GM12878 (cell line): ENCODE data around the gene MTF1. TPM values are rescaled to one million over a fixed set of nuclear protein-coding genes. Genes with fewer than 3 reads are reported as not detected.

Source experiments
- ATAC-seq: fragments of 200-7000 bp; cut with Tn5 transposase; 3 replicates; pipeline ENCODE4 v1.9.1; 2020; ENCODE audit warnings: mild to moderate bottlenecking, moderate library complexity
- BruUV-seq: library from RNA; stranded (reverse); fragments of 400-500 nt; replicated peaks from 2 replicates; lab custom pipeline; 2021; lab: Mats Ljungman, UMichigan
- CTCF ChIA-PET: fragments of 300-600 bp; sonication (Branson Sonifier 250); formaldehyde crosslinking; extraction: SDS; loops from one replicate; lab custom pipeline; 2021; ENCODE audit warnings: inconsistent platforms; lab: Yijun Ruan, JAX
- POLR2A ChIA-PET: fragments of 350-600 bp; formaldehyde crosslinking; extraction: SDS; loops from one replicate; lab custom pipeline; 2021; ENCODE audit warnings: inconsistent platforms; lab: Charles Lee
- RAD21 ChIA-PET: fragments of 300-600 bp; sonication (Branson Sonifier 250); formaldehyde crosslinking; loops from one replicate; lab custom pipeline; 2023; ENCODE audit warnings: antibody characterized with exemption; ENCODE audit not compliant: unreplicated experiment; lab: Charles Lee
- SMC1A ChIA-PET: fragments of 300-600 bp; sonication (Branson Sonifier 250); formaldehyde crosslinking; loops from one replicate; lab custom pipeline; 2023; ENCODE audit not compliant: unreplicated experiment, uncharacterized antibody; lab: Charles Lee
- DNase-seq: peaks from one replicate; pipeline ENCODE4 v3.0.0-alpha.2; 2011; ENCODE audit warnings: low read depth, low spot score
- FAIRE-seq: peaks from 3 replicates; lab custom pipeline; 2011; peaks lifted over from hg19 to GRCh38; lab: Jason Lieb, UNC
- H2AFZ ChIP-seq: 2 replicates; pipeline ENCODE4 v1.6.0; 2011; ENCODE audit warnings: low read depth, low read length, control low read depth; ENCODE audit not compliant: control insufficient read depth
- H3K27ac ChIP-seq: 2 replicates; pipeline ENCODE4 v1.5.1; 2011; ENCODE audit warnings: control low read depth; ENCODE audit not compliant: control insufficient read depth, insufficient read depth
- H3K27me3 ChIP-seq, 2 experiments: replicated peaks in 1 of 2; 2 replicates each; pipeline versions ENCODE4 v1.6.0 to v1.6.1; 2011; ENCODE audit warnings: low read length in 1 of 2; ENCODE audit not compliant: control insufficient read depth in 2 of 2, insufficient read depth in 2 of 2
- H3K36me3 ChIP-seq, 2 experiments: 2 replicates each; pipeline ENCODE4 v1.5.1; 2011; ENCODE audit warnings: low read length in 1 of 2; ENCODE audit not compliant: control insufficient read depth in 2 of 2, insufficient read depth in 2 of 2
- H3K4me1 ChIP-seq: 2 replicates; pipeline ENCODE4 v1.6.1; 2011; ENCODE audit warnings: mild to moderate bottlenecking, low read length, moderate library complexity, mixed read lengths; ENCODE audit not compliant: control insufficient read depth, insufficient read depth
- H3K4me2 ChIP-seq: 2 replicates; pipeline ENCODE4 v1.6.0; 2011; ENCODE audit warnings: control low read depth; ENCODE audit not compliant: control insufficient read depth, insufficient read depth
- H3K4me3 ChIP-seq: fragments of 200-600 bp; sonication (generic); 2 replicates; pipeline ENCODE4 v1.5.1; 2016
- H3K79me2 ChIP-seq: 2 replicates; pipeline ENCODE4 v1.6.0; 2011; ENCODE audit warnings: low read length; ENCODE audit not compliant: control insufficient read depth, insufficient read depth
- H3K9ac ChIP-seq: 2 replicates; pipeline ENCODE4 v1.8.0; 2011; ENCODE audit warnings: low read length, control low read depth, mixed read lengths; ENCODE audit not compliant: control insufficient read depth, insufficient read depth
- H3K9me3 ChIP-seq: replicated peaks from 3 replicates; pipeline ENCODE4 v1.5.1; 2011; ENCODE audit warnings: mild to moderate bottlenecking, low read length; ENCODE audit not compliant: control insufficient read depth, insufficient read depth
- H4K20me1 ChIP-seq: 2 replicates; pipeline ENCODE4 v1.6.0; 2011; ENCODE audit not compliant: control insufficient read depth, insufficient read depth
- RBBP5 ChIP-seq: fragments of 200-600 bp; sonication (generic); conservative IDR thresholded peaks from 2 replicates; pipeline ENCODE4 v1.6.1; 2016
- RELA ChIP-seq: fragments of 450-650 bp; IDR thresholded peaks from 2 replicates; pipeline ENCODE4 v1.8.0; 2014; ENCODE audit warnings: borderline replicate concordance; ENCODE audit not compliant: partially characterized antibody
- TARDBP ChIP-seq: IDR thresholded peaks from 2 replicates; pipeline ENCODE4 v1.6.1; 2016; ENCODE audit warnings: borderline replicate concordance
- ZNF217 ChIP-seq: fragments of 450-650 bp; IDR thresholded peaks from 2 replicates; pipeline ENCODE4 v1.6.1; 2017; ENCODE audit warnings: antibody characterized with exemption, mild to moderate bottlenecking
- ZNF622 ChIP-seq: fragments of 450-650 bp; IDR thresholded peaks from 2 replicates; pipeline ENCODE4 v1.6.1; 2017; ENCODE audit warnings: mild to moderate bottlenecking, inconsistent platforms
- WGBS: methylation state at CpG from one replicate; pipeline ENCODE4 v1.1.6; 2016; ENCODE audit warnings: low lambda C conversion rate; ENCODE audit not compliant: insufficient replicate concordance, insufficient coverage; ENCODE audit errors: missing lambda C conversion rate; 5-methylcytosine and 5-hydroxymethylcytosine counted together
- in situ Hi-C: fragments of 300-500 bp; cut with MboI; formaldehyde crosslinking; loops from 9 replicates; pipeline ENCODE4 v1.14.3; 2018; ENCODE audit warnings: mixed read lengths
- intact Hi-C: fragments of 100-400 bp; cut with micrococcal nuclease; formaldehyde crosslinking; loops from one replicate; pipeline ENCODE4 v1.14.2; 2022; ENCODE audit not compliant: unreplicated experiment
- polyA plus RNA-seq, 11 experiments: library from polyadenylated mRNA; depleted of rRNA in 4 of 11; unstranded in 6 of 11; stranded (reverse) in 5 of 11; fragments of >200 nt; fragmentation: Nextera tagmentation in 4 of 11; fragmentation: Illumina TruSeq in 1 of 11; extraction: Ambion mirVana in 4 of 11; extraction: Trizol in 1 of 11; gene quantifications; 1 replicate in 1 of 11; 2 replicates in 10 of 11; pipeline versions ENCODE4 v1.2.1 to v1.2.3, GENCODE V29; 2011 to 2016; ENCODE audit warnings: inconsistent platforms in 2 of 11, missing spikeins in 2 of 11, low read depth in 1 of 11
- total RNA-seq, 4 experiments: library from RNA; depleted of rRNA in 3 of 4; stranded (reverse); fragments of >200 nt in 3 of 4; fragmentation: Illumina TruSeq in 1 of 4; extraction: Trizol in 1 of 4; gene quantifications; 2 replicates each; pipeline versions ENCODE4 v1.2.1 to v1.2.3, GENCODE V29; 2013 to 2021
- TF ChIP-seq, protein P1 (sequence below): fragments of 450-650 bp; formaldehyde crosslinking; IDR thresholded peaks from 2 replicates; pipeline ENCODE4 v1.4.0; 2022; ENCODE audit warnings: mild to moderate bottlenecking, moderate library complexity
- TF ChIP-seq, protein P2 (sequence below): fragments of 450-650 bp; IDR thresholded peaks from 2 replicates; pipeline ENCODE4 v1.6.1; 2018; ENCODE audit warnings: borderline replicate concordance, mild to moderate bottlenecking; ENCODE audit not compliant: partially characterized antibody

Gene MTF1
- total and polyA plus RNA-seq, 10 of the 15 experiments (the other 5 are each of a cell fraction or from before 2014, with no cell fraction given) = 2.2 to 20.4 (median 6.7) TPM

DNA sequence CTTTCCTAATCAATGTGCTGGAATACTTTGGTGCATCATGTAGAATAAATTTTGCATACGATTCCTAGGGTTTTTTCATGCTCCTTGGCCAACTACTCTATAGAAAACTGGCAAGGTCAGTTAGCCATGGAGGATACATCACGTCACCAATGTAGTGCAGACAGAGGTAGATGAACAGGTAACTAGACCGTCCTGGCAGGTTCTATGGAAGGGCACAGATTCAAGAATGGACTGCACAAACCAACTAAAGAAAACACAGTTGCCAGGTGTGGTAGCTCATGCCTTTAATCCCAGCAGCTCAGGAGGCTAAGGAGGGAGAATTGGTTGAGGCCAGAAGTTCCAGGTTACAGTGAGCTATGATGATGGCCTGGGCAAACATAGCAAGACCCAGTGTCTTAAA lies 9.9 kb downstream of the MTF1 start:
- Histone ChIP-seq H3K79me2 (peaks cover 59% of the 10 kb centered on the region), H4K20me1 (no peaks in the 10 kb centered on the region), H2AFZ (no peak overlapping the region), H3K36me3 (peaks cover 0 to 8% of the 10 kb centered on the region in 2 experiments; a peak in 3 of 4 replicates), H3K9ac (no peak overlapping the region), H3K4me3 (no peak overlapping the region), H3K27ac (no peak overlapping the region), H3K27me3 (no peaks in the 10 kb centered on the region), H3K4me2 (no peak overlapping the region), H3K9me3 (no peaks in the 10 kb centered on the region), H3K4me1 (peaks cover 10% of the 10 kb centered on the region)
- TF ChIP-seq, protein P1, sequence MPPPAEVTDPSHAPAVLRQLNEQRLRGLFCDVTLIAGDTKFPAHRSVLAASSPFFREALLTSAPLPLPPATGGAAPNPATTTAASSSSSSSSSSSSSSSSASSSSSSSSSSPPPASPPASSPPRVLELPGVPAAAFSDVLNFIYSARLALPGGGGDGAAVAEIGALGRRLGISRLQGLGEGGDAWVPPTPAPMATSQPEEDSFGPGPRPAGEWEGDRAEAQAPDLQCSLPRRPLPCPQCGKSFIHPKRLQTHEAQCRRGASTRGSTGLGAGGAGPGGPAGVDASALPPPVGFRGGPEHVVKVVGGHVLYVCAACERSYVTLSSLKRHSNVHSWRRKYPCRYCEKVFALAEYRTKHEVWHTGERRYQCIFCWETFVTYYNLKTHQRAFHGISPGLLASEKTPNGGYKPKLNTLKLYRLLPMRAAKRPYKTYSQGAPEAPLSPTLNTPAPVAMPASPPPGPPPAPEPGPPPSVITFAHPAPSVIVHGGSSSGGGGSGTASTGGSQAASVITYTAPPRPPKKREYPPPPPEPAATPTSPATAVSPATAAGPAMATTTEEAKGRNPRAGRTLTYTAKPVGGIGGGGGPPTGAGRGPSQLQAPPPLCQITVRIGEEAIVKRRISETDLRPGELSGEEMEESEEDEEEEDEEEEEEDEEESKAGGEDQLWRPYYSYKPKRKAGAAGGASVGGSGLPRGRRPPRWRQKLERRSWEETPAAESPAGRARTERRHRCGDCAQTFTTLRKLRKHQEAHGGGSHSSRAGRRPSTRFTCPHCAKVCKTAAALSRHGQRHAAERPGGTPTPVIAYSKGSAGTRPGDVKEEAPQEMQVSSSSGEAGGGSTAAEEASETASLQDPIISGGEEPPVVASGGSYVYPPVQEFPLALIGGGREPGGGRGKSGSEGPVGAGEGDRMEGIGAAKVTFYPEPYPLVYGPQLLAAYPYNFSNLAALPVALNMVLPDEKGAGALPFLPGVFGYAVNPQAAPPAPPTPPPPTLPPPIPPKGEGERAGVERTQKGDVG (CRISPR knock-in tag) = no peak
- no peak for TF ChIP-seq ZNF622
- TF ChIP-seq RBBP5 = no peak
- no peak for TF ChIP-seq ZNF217
- no peak for TF ChIP-seq RELA
- TF ChIP-seq, protein P2, sequence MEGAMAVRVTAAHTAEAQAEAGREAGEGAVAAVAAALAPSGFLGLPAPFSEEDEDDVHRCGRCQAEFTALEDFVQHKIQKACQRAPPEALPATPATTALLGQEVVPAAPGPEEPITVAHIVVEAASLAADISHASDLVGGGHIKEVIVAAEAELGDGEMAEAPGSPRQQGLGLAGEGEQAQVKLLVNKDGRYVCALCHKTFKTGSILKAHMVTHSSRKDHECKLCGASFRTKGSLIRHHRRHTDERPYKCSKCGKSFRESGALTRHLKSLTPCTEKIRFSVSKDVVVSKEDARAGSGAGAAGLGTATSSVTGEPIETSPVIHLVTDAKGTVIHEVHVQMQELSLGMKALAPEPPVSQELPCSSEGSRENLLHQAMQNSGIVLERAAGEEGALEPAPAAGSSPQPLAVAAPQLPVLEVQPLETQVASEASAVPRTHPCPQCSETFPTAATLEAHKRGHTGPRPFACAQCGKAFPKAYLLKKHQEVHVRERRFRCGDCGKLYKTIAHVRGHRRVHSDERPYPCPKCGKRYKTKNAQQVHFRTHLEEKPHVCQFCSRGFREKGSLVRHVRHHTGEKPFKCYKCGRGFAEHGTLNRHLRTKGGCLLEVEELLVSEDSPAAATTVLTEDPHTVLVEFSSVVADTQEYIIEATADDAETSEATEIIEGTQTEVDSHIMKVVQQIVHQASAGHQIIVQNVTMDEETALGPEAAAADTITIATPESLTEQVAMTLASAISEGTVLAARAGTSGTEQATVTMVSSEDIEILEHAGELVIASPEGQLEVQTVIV = no peak
- no peak for TF ChIP-seq TARDBP
- in situ Hi-C loops = no loop called here
- ChIA-PET CTCF (interaction anchor here (0.7 to 2.9 kb wide), 2 partner anchors 11 to 12 kb away, joined by 3 to 18 read pairs; partner anchors contain the start of gene MTF1), POLR2A (interaction anchor here (0.7 kb wide), 1 partner anchor 43 kb away, joined by 4 read pairs; no protein-coding TSS in a partner anchor), RAD21 (interaction anchor here (2.3 kb wide), 1 partner anchor 10 kb away, joined by 12 read pairs; the partner anchor contains the start of gene MTF1), SMC1A (interaction anchor here (0.7 to 1.6 kb wide), 2 partner anchors 10 to 141 kb away, joined by 3 to 4 read pairs; partner anchors contain the start of gene MTF1)
- ATAC-seq (no peak), DNase-seq (no peak), FAIRE-seq (no peak)
- BruUV-seq = no TSS peak
- intact Hi-C loops = no loop called here
- WGBS = 97% methylated on average over 3 of the region's 3 CpGs
